H1 (cell line): ENCODE data around the gene PDE8B. TPM values are rescaled to one million over a fixed set of nuclear protein-coding genes. Genes with fewer than 3 reads are reported as not detected.

Experiments
- CTCF ChIA-PET: fragments of 300-600 bp; sonication (Branson Sonifier 250); formaldehyde crosslinking; loops from one replicate; lab custom pipeline; 2021; ENCODE audit not compliant: partially characterized antibody; lab: Charles Lee
- POLR2A ChIA-PET: fragments of 300-600 bp; sonication (Branson Sonifier 250); formaldehyde crosslinking; loops from one replicate; lab custom pipeline; 2021; ENCODE audit warnings: inconsistent platforms; ENCODE audit not compliant: partially characterized antibody; lab: Charles Lee
- DNase-seq, 2 experiments: peaks; one replicate each; pipeline versions ENCODE4 v3.0.0 to v3.0.0-alpha.2; 2010 to 2022; ENCODE audit warnings: low spot score in 2 of 2, low read depth in 1 of 2, mixed read lengths in 1 of 2
- FAIRE-seq: peaks from 2 replicates; lab custom pipeline; 2011; peaks lifted over from hg19 to GRCh38; lab: Jason Lieb, UNC
- H2AFZ ChIP-seq: 2 replicates; pipeline ENCODE4 v1.8.1; 2012; ENCODE audit warnings: low read length, inconsistent platforms
- H2AK5ac ChIP-seq: 2 replicates; pipeline ENCODE4 v1.6.1; 2013; ENCODE audit warnings: low read depth, low read length
- H2BK120ac ChIP-seq: replicated peaks from 2 replicates; pipeline ENCODE3; 2013; ENCODE audit warnings: low read depth, low read length, inconsistent platforms
- H2BK12ac ChIP-seq: 2 replicates; pipeline ENCODE4 v1.6.1; 2013; ENCODE audit warnings: low read depth, low read length
- H2BK15ac ChIP-seq: 2 replicates; pipeline ENCODE4 v1.6.1; 2013; ENCODE audit warnings: low read length
- H2BK20ac ChIP-seq: 2 replicates; pipeline ENCODE4 v1.6.1; 2013; ENCODE audit warnings: low read length
- H2BK5ac ChIP-seq: 2 replicates; pipeline ENCODE4 v1.6.1; 2013; ENCODE audit warnings: low read depth, low read length
- H3K14ac ChIP-seq: 2 replicates; pipeline ENCODE4 v1.6.1; 2013; ENCODE audit warnings: inconsistent platforms; ENCODE audit not compliant: insufficient read length
- H3K18ac ChIP-seq: 2 replicates; pipeline ENCODE4 v1.6.1; 2013; ENCODE audit warnings: low read length; ENCODE audit errors: extremely low read depth
- H3K23ac ChIP-seq: 2 replicates; pipeline ENCODE4 v1.6.1; 2013; ENCODE audit warnings: inconsistent platforms; ENCODE audit not compliant: insufficient read length
- H3K23me2 ChIP-seq: 2 replicates; pipeline ENCODE4 v1.6.1; 2013; ENCODE audit warnings: low read depth, low read length
- H3K27ac ChIP-seq: 2 replicates; pipeline ENCODE4 v1.6.1; 2011; ENCODE audit warnings: low read depth, low read length, inconsistent platforms
- H3K27me3 ChIP-seq, 4 experiments: replicated peaks in 1 of 4; 1 replicate in 1 of 4; 2 replicates in 3 of 4; pipeline versions ENCODE4 v1.6.1 to v1.8.1; 2011 to 2013; ENCODE audit warnings: low read length in 3 of 4, mild to moderate bottlenecking in 3 of 4, inconsistent platforms in 2 of 4, mixed read lengths in 2 of 4, moderate library complexity in 1 of 4; ENCODE audit not compliant: control insufficient read depth in 3 of 4, insufficient read depth in 3 of 4; ENCODE audit errors: extremely low read depth in 1 of 4
- H3K36me3 ChIP-seq, 4 experiments: 2 replicates each; pipeline versions ENCODE4 v1.6.1 to v1.8.1; 2011 to 2013; ENCODE audit warnings: mild to moderate bottlenecking in 4 of 4, low read length in 3 of 4, moderate library complexity in 2 of 4, control low read depth in 1 of 4, inconsistent platforms in 1 of 4; ENCODE audit not compliant: insufficient read depth in 4 of 4, control insufficient read depth in 2 of 4
- H3K4ac ChIP-seq: replicated peaks from 2 replicates; pipeline ENCODE3; 2013; ENCODE audit warnings: low read length, low read depth, mixed read lengths, inconsistent platforms; ENCODE audit not compliant: insufficient read length
- H3K4me1 ChIP-seq, 4 experiments: replicated peaks in 1 of 4; 1 replicate in 1 of 4; 2 replicates in 3 of 4; pipeline versions ENCODE4 v1.6.1 to v1.8.1; 2011 to 2013; ENCODE audit warnings: low read length in 3 of 4, inconsistent platforms in 2 of 4, mixed read lengths in 1 of 4; ENCODE audit not compliant: insufficient read depth in 4 of 4, control insufficient read depth in 3 of 4
- H3K4me2 ChIP-seq, 2 experiments: 2 replicates each; pipeline versions ENCODE4 v1.6.1 to v1.8.1; 2011 to 2013; ENCODE audit warnings: low read depth in 2 of 2, low read length in 2 of 2, control low read depth in 1 of 2, inconsistent platforms in 1 of 2, mild to moderate bottlenecking in 1 of 2; ENCODE audit not compliant: insufficient read depth in 1 of 2
- H3K4me3 ChIP-seq, 4 experiments: fragments of 200-600, 300-600 bp in 1 of 4; sonication (generic), shearing (Covaris generic), sonication (Bioruptor Twin) in 1 of 4; 2 replicates each; pipeline versions ENCODE4 v1.5.1 to v1.8.1; 2011 to 2016; ENCODE audit warnings: low read length in 4 of 4, low read depth in 3 of 4, control low read depth in 2 of 4, inconsistent platforms in 2 of 4, mild to moderate bottlenecking in 2 of 4, mixed read lengths in 1 of 4, moderate library complexity in 1 of 4; ENCODE audit not compliant: insufficient read depth in 2 of 4; ENCODE audit errors: extremely low read depth in 1 of 4
- H3K56ac ChIP-seq: replicated peaks from 2 replicates; pipeline ENCODE3; 2013; ENCODE audit warnings: low read depth, mild to moderate bottlenecking, mixed read lengths, low read length, inconsistent platforms; ENCODE audit not compliant: insufficient read length
- H3K79me1 ChIP-seq: 2 replicates; pipeline ENCODE4 v1.6.1; 2013; ENCODE audit warnings: low read depth, low read length, control low read depth
- H3K79me2 ChIP-seq, 2 experiments: 2 replicates each; pipeline versions ENCODE4 v1.6.1 to v1.8.1; 2012 to 2013; ENCODE audit warnings: low read length in 2 of 2, mild to moderate bottlenecking in 2 of 2, inconsistent platforms in 1 of 2; ENCODE audit not compliant: insufficient read depth in 2 of 2, control insufficient read depth in 1 of 2
- H3K9ac ChIP-seq, 4 experiments: replicated peaks in 1 of 4; 1 replicate in 1 of 4; 2 replicates in 3 of 4; pipeline versions ENCODE4 v1.6.1 to v1.8.1; 2011 to 2013; ENCODE audit warnings: low read depth in 3 of 4, low read length in 3 of 4, control low read depth in 2 of 4, mild to moderate bottlenecking in 2 of 4, moderate library complexity in 2 of 4, inconsistent platforms in 1 of 4; ENCODE audit errors: extremely low read depth in 1 of 4
- H3K9me3 ChIP-seq, 2 experiments: 2 replicates each; pipeline versions ENCODE4 v1.6.1 to v1.8.1; 2012 to 2013; ENCODE audit warnings: mild to moderate bottlenecking in 2 of 2, moderate library complexity in 2 of 2, control low read depth in 1 of 2, inconsistent platforms in 1 of 2, low read depth in 1 of 2, low read length in 1 of 2, mixed read lengths in 1 of 2; ENCODE audit not compliant: insufficient read depth in 2 of 2
- H4K20me1 ChIP-seq, 2 experiments: replicated peaks in 1 of 2; 2 replicates each; pipeline versions ENCODE3 to v1.8.1; 2011 to 2013; ENCODE audit warnings: inconsistent platforms in 2 of 2, low read length in 2 of 2, mild to moderate bottlenecking in 1 of 2; ENCODE audit not compliant: insufficient read depth in 2 of 2, control insufficient read depth in 1 of 2
- H4K5ac ChIP-seq: 2 replicates; pipeline ENCODE4 v1.6.1; 2013; ENCODE audit warnings: low read length, low read depth, mixed read lengths, inconsistent platforms; ENCODE audit not compliant: insufficient read length
- H4K8ac ChIP-seq: 2 replicates; pipeline ENCODE4 v1.8.0; 2013; ENCODE audit warnings: mild to moderate bottlenecking, moderate library complexity, low read length, inconsistent platforms; ENCODE audit not compliant: insufficient read depth; ENCODE audit errors: extremely low read depth
- H4K91ac ChIP-seq: replicated peaks from 2 replicates; pipeline ENCODE3; 2013; ENCODE audit warnings: low read length, mixed read lengths, inconsistent platforms; ENCODE audit not compliant: insufficient read length
- POU5F1 ChIP-seq: IDR thresholded peaks from 2 replicates; pipeline ENCODE4 v1.6.1; 2011; ENCODE audit warnings: low read depth, mild to moderate bottlenecking, low read length, moderate library complexity
- SIN3A ChIP-seq, 2 experiments: IDR thresholded peaks in 1 of 2; conservative IDR thresholded peaks in 1 of 2; 2 replicates each; pipeline ENCODE4 v1.6.1; 2011 to 2012; ENCODE audit warnings: low read length in 2 of 2, improper control_type of control experiment in 1 of 2, low read depth in 1 of 2, mild to moderate bottlenecking in 1 of 2
- WGBS, 2 experiments: shearing (Covaris generic) in 1 of 2; methylation state at CpG; one replicate each; pipeline versions ENCODE4 v1.1.6 to v1.1.7; 2013 to 2015; ENCODE audit warnings: low lambda C conversion rate in 2 of 2, mixed read lengths in 2 of 2, inconsistent platforms in 1 of 2, low coverage in 1 of 2, missing lambda C conversion rate in 1 of 2; ENCODE audit not compliant: insufficient replicate concordance in 2 of 2, insufficient coverage in 1 of 2, insufficient read length in 1 of 2; ENCODE audit errors: extremely low coverage in 1 of 2, missing lambda C conversion rate in 1 of 2; 5-methylcytosine and 5-hydroxymethylcytosine counted together
- polyA plus RNA-seq, 7 experiments: library from polyadenylated mRNA; depleted of rRNA in 3 of 7; stranded (reverse) in 5 of 7; unstranded in 2 of 7; fragments of >200 nt in 5 of 7; fragments of 200-250 nt in 2 of 7; gene quantifications; 1 replicate in 5 of 7; 2 replicates in 1 of 7; 4 replicates in 1 of 7; pipeline versions ENCODE4 v1.2.1 to v1.2.3, GENCODE V29; 2011 to 2013; ENCODE audit warnings: missing spikeins in 2 of 7, mixed read lengths in 2 of 7
- total RNA-seq: library from RNA; stranded (reverse); fragmentation: NEBNext Ultra II Directional; extraction: Animal tissue kit (Norgen Biotek cat#: 25700); gene quantifications from 2 replicates; pipeline ENCODE4 v1.2.1, GENCODE V29; 2021

PDE8B gene
- total and polyA plus RNA-seq, 2 of the 8 experiments (the other 6 are each of a cell fraction or from before 2014, with no cell fraction given), result 0.32 to 1.1 TPM

- ChIA-PET POLR2A (no interaction called here), CTCF (interaction anchor here (0.6 to 1.2 kb wide), 2 partner anchors 10 to 29 kb away, joined by 3 to 4 read pairs; no protein-coding TSS in a partner anchor)
- 80% methylated on average over 1 of the region's 1 CpG; no CpG with 5 or more reads in 1 of the 2 experiments for WGBS, 2 experiments
- H2BK15ac ChIP-seq, result no peak overlapping the region
- H3K4me2 ChIP-seq, result no peak overlapping the region
- no peak overlapping the region for H3K4ac ChIP-seq
- no peak overlapping the region for H3K4me3 ChIP-seq
- no peak overlapping the region for H2BK5ac ChIP-seq
- H3K79me2 ChIP-seq, result no peaks in the 10 kb centered on the region
- H3K9ac ChIP-seq, result no peak overlapping the region
- no peak overlapping the region for H3K27ac ChIP-seq
- no peaks in the 10 kb centered on the region for H3K23me2 ChIP-seq
- H3K18ac ChIP-seq, result no peak overlapping the region
- H3K23ac ChIP-seq, result no peak overlapping the region
- H3K56ac ChIP-seq, result no peak overlapping the region
- no peak overlapping the region for H4K8ac ChIP-seq
- no peak overlapping the region for H2BK20ac ChIP-seq
- no peaks in the 10 kb centered on the region for H3K79me1 ChIP-seq
- H3K27me3 ChIP-seq, result no peaks in the 10 kb centered on the region
- no peak for DNase-seq
- H3K4me1 ChIP-seq, result no peaks in the 10 kb centered on the region
- H2AFZ ChIP-seq, result no peak overlapping the region
- peaks cover 0 to 10% (median 6%) of the 10 kb centered on the region in 4 experiments; a peak in 6 of 8 replicates for H3K36me3 ChIP-seq
- no peak for TF ChIP-seq POU5F1
- TF ChIP-seq SIN3A (conservative IDR thresholded peaks at IDR 0.05 in 1 of 2, IDR thresholded peaks at IDR 0.05 in 1 of 2; ENCODE audit: low read depth in 1 of 2, low read length in 2 of 2), result no peak
- H2BK120ac ChIP-seq, result no peak overlapping the region
- H3K14ac ChIP-seq, result no peak overlapping the region
- no peak overlapping the region for H2AK5ac ChIP-seq
- no peaks in the 10 kb centered on the region for H3K9me3 ChIP-seq
- H4K20me1 ChIP-seq, result peaks cover 0 to 1% of the 10 kb centered on the region in 2 experiments
- no peak overlapping the region for H4K91ac ChIP-seq
- FAIRE-seq, result no peak
- no peak overlapping the region for H2BK12ac ChIP-seq
- no peak overlapping the region for H4K5ac ChIP-seq
These were observed 233.2 kb downstream of the PDE8B start for GRCh38 chr5:77443670-77444069.
